Neural progenitor cell (in vitro differentiated cells): ENCODE data around the gene DLG2. TPM values are rescaled to one million over a fixed set of nuclear protein-coding genes. Genes with fewer than 3 reads are reported as not detected.

Source experiments
- DNase-seq: peaks from one replicate; pipeline ENCODE4 v3.0.0-alpha.2; 2016; ENCODE audit warnings: low spot score
- H2AFZ ChIP-seq: fragments of 200-600 bp; sonication (generic); replicated peaks from 2 replicates; pipeline ENCODE4 v1.6.1; 2016; ENCODE audit warnings: antibody characterized with exemption
- H3F3A ChIP-seq: fragments of 200-600 bp; sonication (generic); 2 replicates; pipeline ENCODE4 v1.6.1; 2016; ENCODE audit warnings: antibody characterized with exemption, low read depth
- H3K27ac ChIP-seq: fragments of 200-600 bp; sonication (generic); 2 replicates; pipeline ENCODE4 v1.5.1; 2016; ENCODE audit warnings: mild to moderate bottlenecking
- H3K27me3 ChIP-seq: fragments of 200-600 bp; sonication (generic); 2 replicates; pipeline ENCODE4 v1.6.1; 2016; ENCODE audit warnings: mild to moderate bottlenecking, moderate library complexity
- H3K36me3 ChIP-seq: fragments of 200-600 bp; sonication (generic); 2 replicates; pipeline ENCODE4 v1.5.1; 2016
- H3K4me1 ChIP-seq: fragments of 200-600 bp; sonication (generic); 2 replicates; pipeline ENCODE4 v1.6.1; 2016; ENCODE audit warnings: mixed run types
- H3K4me2 ChIP-seq: fragments of 200-600 bp; sonication (generic); 2 replicates; pipeline ENCODE4 v1.6.1; 2016
- H3K4me3 ChIP-seq: fragments of 200-600 bp; sonication (generic); 2 replicates; pipeline ENCODE4 v1.5.1; 2016
- H3K79me2 ChIP-seq: fragments of 200-600 bp; sonication (generic); 2 replicates; pipeline ENCODE4 v1.6.1; 2016; ENCODE audit warnings: low read depth
- H3K9ac ChIP-seq: fragments of 200-600 bp; sonication (generic); 2 replicates; pipeline ENCODE4 v1.6.1; 2016
- H3K9me3 ChIP-seq: fragments of 200-600 bp; sonication (generic); 2 replicates; pipeline ENCODE4 v1.5.1; 2016; ENCODE audit warnings: low read depth
- H4K20me1 ChIP-seq: fragments of 200-600 bp; sonication (generic); 2 replicates; pipeline ENCODE4 v1.6.1; 2016; ENCODE audit warnings: low read depth
- H3K27ac Mint-ChIP-seq: 3 replicates; pipeline ENCODE4 v1.8.0; 2021; ENCODE audit warnings: mixed read lengths
- H3K27me3 Mint-ChIP-seq: 2 replicates; pipeline ENCODE4 v1.8.0; 2022; ENCODE audit warnings: low read depth, mild to moderate bottlenecking, inconsistent platforms, moderate library complexity, mixed read lengths; ENCODE audit not compliant: insufficient read depth
- H3K36me3 Mint-ChIP-seq: 3 replicates; pipeline ENCODE4 v1.8.0; 2021; ENCODE audit warnings: mixed read lengths
- H3K4me1 Mint-ChIP-seq: 3 replicates; pipeline ENCODE4 v1.8.0; 2021; ENCODE audit warnings: mixed read lengths
- H3K4me3 Mint-ChIP-seq: 3 replicates; pipeline ENCODE4 v1.8.0; 2021; ENCODE audit warnings: mild to moderate bottlenecking, moderate library complexity, mixed read lengths
- H3K9me3 Mint-ChIP-seq: 3 replicates; pipeline ENCODE4 v1.8.0; 2020; ENCODE audit warnings: mixed read lengths
- EZH2 ChIP-seq: fragments of 200-600 bp; sonication (generic); IDR thresholded peaks from 2 replicates; pipeline ENCODE4 v1.6.1; 2017; ENCODE audit warnings: antibody characterized with exemption, mild to moderate bottlenecking, moderate library complexity
- EZH2phosphoT487 ChIP-seq: fragments of 200-600 bp; sonication (generic); IDR thresholded peaks from 2 replicates; pipeline ENCODE4 v1.6.1; 2017; ENCODE audit warnings: antibody characterized with exemption
- total RNA-seq: library from RNA; depleted of rRNA; stranded (reverse); fragments of >200 nt; gene quantifications from 2 replicates; pipeline ENCODE4 v1.2.3, GENCODE V29; 2015; ENCODE audit warnings: low replicate concordance
- TF ChIP-seq, protein P1 (sequence below): fragments of 200-600 bp; sonication (generic); IDR thresholded peaks from 2 replicates; pipeline ENCODE4 v1.5.1; 2017; ENCODE audit warnings: antibody characterized with exemption, mild to moderate bottlenecking

DLG2 gene
- total RNA-seq, 1 donor from 2014 or later: 7.5 TPM

DNA sequence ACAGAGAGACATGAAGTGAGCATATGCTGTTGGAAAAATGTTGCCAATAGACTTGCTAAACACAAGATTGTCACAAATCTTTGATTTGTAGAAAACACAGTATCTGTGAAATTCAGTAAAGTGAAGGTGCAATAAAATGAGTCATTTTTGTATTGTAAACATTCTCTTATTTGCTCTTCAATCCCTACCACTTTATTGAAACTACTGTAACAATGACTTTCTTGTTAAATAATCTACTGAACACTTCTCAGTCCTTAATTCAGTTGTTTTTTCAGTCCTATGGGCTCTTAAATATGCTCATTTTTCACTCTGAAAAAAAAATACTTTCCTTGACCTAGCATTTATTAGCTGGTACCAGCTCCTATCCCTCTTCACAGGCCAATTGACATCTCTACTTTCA is 531.9 kb downstream of the DLG2 start:
- H3K4me3 ChIP-seq: no peak overlapping the region
- H3K27me3 ChIP-seq: no peaks in the 10 kb centered on the region
- H2AFZ ChIP-seq: no peak overlapping the region
- no peak for DNase-seq
- H3K36me3 Mint-ChIP-seq: no peaks in the 10 kb centered on the region
- H3K4me1 Mint-ChIP-seq: no peaks in the 10 kb centered on the region
- no peak overlapping the region for H3K27ac Mint-ChIP-seq
- no peak overlapping the region for H3K27ac ChIP-seq
- no peaks in the 10 kb centered on the region for H3K4me1 ChIP-seq
- no peak overlapping the region for H3K4me3 Mint-ChIP-seq
- no peaks in the 10 kb centered on the region for H3F3A ChIP-seq
- no peaks in the 10 kb centered on the region for H3K9me3 Mint-ChIP-seq
- H3K9me3 ChIP-seq: no peaks in the 10 kb centered on the region
- no peak for TF ChIP-seq EZH2phosphoT487
- TF ChIP-seq, protein P1, sequence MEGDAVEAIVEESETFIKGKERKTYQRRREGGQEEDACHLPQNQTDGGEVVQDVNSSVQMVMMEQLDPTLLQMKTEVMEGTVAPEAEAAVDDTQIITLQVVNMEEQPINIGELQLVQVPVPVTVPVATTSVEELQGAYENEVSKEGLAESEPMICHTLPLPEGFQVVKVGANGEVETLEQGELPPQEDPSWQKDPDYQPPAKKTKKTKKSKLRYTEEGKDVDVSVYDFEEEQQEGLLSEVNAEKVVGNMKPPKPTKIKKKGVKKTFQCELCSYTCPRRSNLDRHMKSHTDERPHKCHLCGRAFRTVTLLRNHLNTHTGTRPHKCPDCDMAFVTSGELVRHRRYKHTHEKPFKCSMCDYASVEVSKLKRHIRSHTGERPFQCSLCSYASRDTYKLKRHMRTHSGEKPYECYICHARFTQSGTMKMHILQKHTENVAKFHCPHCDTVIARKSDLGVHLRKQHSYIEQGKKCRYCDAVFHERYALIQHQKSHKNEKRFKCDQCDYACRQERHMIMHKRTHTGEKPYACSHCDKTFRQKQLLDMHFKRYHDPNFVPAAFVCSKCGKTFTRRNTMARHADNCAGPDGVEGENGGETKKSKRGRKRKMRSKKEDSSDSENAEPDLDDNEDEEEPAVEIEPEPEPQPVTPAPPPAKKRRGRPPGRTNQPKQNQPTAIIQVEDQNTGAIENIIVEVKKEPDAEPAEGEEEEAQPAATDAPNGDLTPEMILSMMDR: no peak
- TF ChIP-seq EZH2: no peak
- H3K36me3 ChIP-seq: no peaks in the 10 kb centered on the region
- no peak overlapping the region for H3K9ac ChIP-seq
- peaks cover 2% of the 10 kb centered on the region for H3K27me3 Mint-ChIP-seq
- no peaks in the 10 kb centered on the region for H4K20me1 ChIP-seq
- H3K79me2 ChIP-seq: no peaks in the 10 kb centered on the region
- H3K4me2 ChIP-seq: no peak overlapping the region

DNA sequence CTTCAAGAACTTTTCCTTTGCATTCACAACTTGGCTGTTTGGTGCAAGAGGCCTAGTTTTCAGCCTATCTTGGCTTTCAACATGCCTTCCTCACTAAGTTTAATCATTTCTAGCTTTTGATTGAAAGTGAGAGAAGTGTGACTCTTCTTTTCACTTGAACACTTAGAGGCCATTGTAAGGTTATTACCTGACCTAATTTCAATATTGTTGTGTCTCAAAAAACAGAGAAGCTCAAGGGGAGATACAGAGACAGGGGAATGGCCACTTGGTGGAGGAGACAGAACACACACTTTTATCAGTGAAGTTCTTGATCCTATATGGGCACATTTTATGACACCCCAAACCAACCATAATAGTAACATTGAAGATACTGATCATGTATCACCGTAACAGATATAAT is 532.3 kb downstream of the DLG2 start:
- Histone ChIP-seq H3K27ac (no peak overlapping the region), H3K4me1 (no peaks in the 10 kb centered on the region), H3K9ac (no peak overlapping the region), H3K79me2 (no peaks in the 10 kb centered on the region), H3K9me3 (no peaks in the 10 kb centered on the region), H3K4me2 (no peak overlapping the region), H3K4me3 (no peak overlapping the region), H3K27me3 (no peaks in the 10 kb centered on the region), H3F3A (no peaks in the 10 kb centered on the region), H4K20me1 (no peaks in the 10 kb centered on the region), H2AFZ (no peak overlapping the region), H3K36me3 (no peaks in the 10 kb centered on the region)
- Mint-ChIP-seq H3K9me3 (no peaks in the 10 kb centered on the region), H3K27me3 (peaks cover 2% of the 10 kb centered on the region), H3K27ac (no peak overlapping the region), H3K4me3 (no peak overlapping the region), H3K36me3 (no peaks in the 10 kb centered on the region), H3K4me1 (no peaks in the 10 kb centered on the region)
- TF ChIP-seq, protein P1: no peak
- TF ChIP-seq EZH2: no peak
- TF ChIP-seq EZH2phosphoT487: no peak
- DNase-seq: no peak

DNA sequence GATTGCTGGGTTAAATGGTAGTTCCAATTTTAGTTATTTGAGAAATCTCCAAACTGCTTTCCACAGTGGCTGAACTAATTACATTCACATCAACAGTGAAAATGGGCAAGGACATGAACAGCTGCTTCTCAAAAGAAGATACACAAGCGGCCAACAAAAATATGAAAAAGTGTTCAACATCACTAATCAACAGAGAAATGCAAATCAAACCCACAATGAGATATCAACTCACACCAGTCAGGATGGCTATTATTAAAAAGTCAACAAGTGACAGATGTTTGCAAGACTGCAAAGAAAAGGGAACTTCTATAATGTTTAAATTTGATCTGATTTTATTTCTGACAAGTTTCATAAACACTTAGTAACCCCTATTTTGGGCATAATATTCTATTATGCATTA is 537.5 kb downstream of the DLG2 start:
- TF ChIP-seq, protein P1: no peak
- TF ChIP-seq EZH2: no peak
- no peak for TF ChIP-seq EZH2phosphoT487
- Mint-ChIP-seq H3K9me3 (no peaks in the 10 kb centered on the region), H3K4me3 (no peak overlapping the region), H3K4me1 (no peaks in the 10 kb centered on the region), H3K36me3 (no peaks in the 10 kb centered on the region), H3K27ac (no peak overlapping the region), H3K27me3 (no peaks in the 10 kb centered on the region)
- Histone ChIP-seq H3K9me3 (no peaks in the 10 kb centered on the region), H4K20me1 (no peaks in the 10 kb centered on the region), H3K27me3 (no peaks in the 10 kb centered on the region), H3K4me1 (no peaks in the 10 kb centered on the region), H3K79me2 (no peaks in the 10 kb centered on the region), H3K4me2 (no peak overlapping the region), H2AFZ (no peak overlapping the region), H3K27ac (no peak overlapping the region), H3K36me3 (no peaks in the 10 kb centered on the region), H3K9ac (no peak overlapping the region), H3F3A (no peaks in the 10 kb centered on the region), H3K4me3 (no peak overlapping the region)
- DNase-seq: no peak
